Activated B cell treated with CpG ODN at 0.5 μM for 24 hours (primary cell): ENCODE measurements around the gene ALKBH5. TPM values are rescaled to one million over a fixed set of nuclear protein-coding genes. Genes with fewer than 3 reads are reported as not detected.

Experiments
- ATAC-seq: fragments of 200-7000 bp; cut with Tn5 transposase; one replicate; pipeline ENCODE4 v1.10.0; 2021; ENCODE audit warnings: low read depth, mild to moderate bottlenecking, moderate library complexity
- CTCF ChIA-PET: fragments of 350-600 bp; sonication (Branson Sonifier 250); formaldehyde crosslinking; loops from one replicate; lab custom pipeline; 2021; ENCODE audit warnings: antibody characterized with exemption; lab: Charles Lee
- POLR2A ChIA-PET: fragments of 350-600 bp; sonication (Branson Sonifier 250); formaldehyde crosslinking; loops from one replicate; lab custom pipeline; 2021; ENCODE audit warnings: antibody characterized with exemption; lab: Charles Lee
- DNase-seq: peaks from one replicate; pipeline ENCODE4 v3.0.0; 2022
- H3K27ac Mint-ChIP-seq: one replicate; pipeline ENCODE4 v1.8.0; 2020; ENCODE audit warnings: mixed read lengths
- H3K27me3 Mint-ChIP-seq: one replicate; pipeline ENCODE4 v1.8.0; 2021; ENCODE audit warnings: mixed read lengths
- H3K36me3 Mint-ChIP-seq: one replicate; pipeline ENCODE4 v1.8.0; 2021; ENCODE audit warnings: low read depth, mixed read lengths
- H3K4me1 Mint-ChIP-seq: one replicate; pipeline ENCODE4 v1.8.0; 2021; ENCODE audit warnings: mixed read lengths
- H3K4me3 Mint-ChIP-seq: one replicate; pipeline ENCODE4 v1.8.0; 2020; ENCODE audit warnings: mild to moderate bottlenecking, mixed read lengths
- H3K9me3 Mint-ChIP-seq: one replicate; pipeline ENCODE4 v1.8.0; 2020; ENCODE audit warnings: mixed read lengths
- CTCF ChIP-seq: fragments of 200-600 bp; IDR thresholded peaks from one replicate; pipeline ENCODE4 v1.8.0; 2022; ENCODE audit warnings: antibody characterized with exemption, mild to moderate bottlenecking
- intact Hi-C: fragments of 100-400 bp; cut with micrococcal nuclease; formaldehyde crosslinking; loops from one replicate; pipeline ENCODE4 v1.15.1; 2024
- total RNA-seq: library from RNA; stranded (reverse); gene quantifications from 2 replicates; pipeline ENCODE4 v1.2.3, GENCODE V29; 2022

Gene ALKBH5
- total RNA-seq, 1 donor from 2014 or later, result 74.6 TPM

- H3K4me3 Mint-ChIP-seq, result no peak overlapping the region
- H3K4me1 Mint-ChIP-seq, result peaks cover 6% of the 10 kb centered on the region
- no peak for ATAC-seq
- no peak overlapping the region for H3K27ac Mint-ChIP-seq
- no peaks in the 10 kb centered on the region for H3K9me3 Mint-ChIP-seq
- CTCF ChIA-PET, result no interaction called here
- H3K27me3 Mint-ChIP-seq, result no peaks in the 10 kb centered on the region
- POLR2A ChIA-PET, result no interaction called here
- H3K36me3 Mint-ChIP-seq, result peaks cover 92% of the 10 kb centered on the region
- no peak for TF ChIP-seq CTCF
- intact Hi-C loops, result no loop called here
- no peak for DNase-seq
Measured at GRCh38 chr17:18250259-18250658, 66.6 kb downstream of the ALKBH5 start.

GRCh38 chr17:18250708-18251107, 67.1 kb downstream of the ALKBH5 start:
- Mint-ChIP-seq H3K36me3 (peaks cover 93% of the 10 kb centered on the region), H3K9me3 (no peaks in the 10 kb centered on the region), H3K4me1 (peaks cover 6% of the 10 kb centered on the region), H3K4me3 (no peak overlapping the region), H3K27ac (no peak overlapping the region), H3K27me3 (no peaks in the 10 kb centered on the region)
- DNase-seq (no peak), ATAC-seq (no peak)
- intact Hi-C loops, result no loop called here
- ChIA-PET POLR2A (no interaction called here), CTCF (no interaction called here)
- no peak for TF ChIP-seq CTCF

GRCh38 chr17:18251204-18251603, 67.6 kb downstream of the ALKBH5 start:
- intact Hi-C loops, result no loop called here
- no peak for DNase-seq
- CTCF ChIA-PET, result no interaction called here
- no peak overlapping the region for H3K4me3 Mint-ChIP-seq
- POLR2A ChIA-PET, result no interaction called here
- ATAC-seq, result no peak
- TF ChIP-seq CTCF, result no peak
- peaks cover 93% of the 10 kb centered on the region for H3K36me3 Mint-ChIP-seq
- H3K4me1 Mint-ChIP-seq, result peaks cover 6% of the 10 kb centered on the region
- no peaks in the 10 kb centered on the region for H3K27me3 Mint-ChIP-seq
- H3K9me3 Mint-ChIP-seq, result no peaks in the 10 kb centered on the region
- no peak overlapping the region for H3K27ac Mint-ChIP-seq

GRCh38 chr17:18252160-18252559, 68.5 kb downstream of the ALKBH5 start:
- Mint-ChIP-seq H3K27me3 (no peaks in the 10 kb centered on the region), H3K4me1 (peaks cover 13% of the 10 kb centered on the region), H3K27ac (no peak overlapping the region), H3K4me3 (no peak overlapping the region), H3K9me3 (no peaks in the 10 kb centered on the region), H3K36me3 (peaks cover 88% of the 10 kb centered on the region)
- intact Hi-C loops, result no loop called here
- no peak for TF ChIP-seq CTCF
- DNase-seq (no peak), ATAC-seq (no peak)
- ChIA-PET POLR2A (no interaction called here), CTCF (no interaction called here)

- POLR2A ChIA-PET, result no interaction called here
- H3K27ac Mint-ChIP-seq, result no peak overlapping the region
- no peak for ATAC-seq
Measured at GRCh38 chr17:18253187-18253884, 69.7 kb downstream of the ALKBH5 start.

More at GRCh38 chr17:18253187-18253884, 69.7 kb downstream of the ALKBH5 start:
- Mint-ChIP-seq H3K9me3 (no peaks in the 10 kb centered on the region), H3K4me3 (no peak overlapping the region), H3K27me3 (no peaks in the 10 kb centered on the region), H3K36me3 (peaks cover 80% of the 10 kb centered on the region), H3K4me1 (peaks cover 16% of the 10 kb centered on the region)
- no peak for TF ChIP-seq CTCF
- intact Hi-C loops, result no loop called here
- CTCF ChIA-PET, result interaction anchor here (0.6 kb wide), 1 partner anchor 22 kb away, joined by 3 read pairs; no protein-coding TSS in a partner anchor
- no peak for DNase-seq
